Measurements from ENCODE around the gene SMU1.

DNA sequence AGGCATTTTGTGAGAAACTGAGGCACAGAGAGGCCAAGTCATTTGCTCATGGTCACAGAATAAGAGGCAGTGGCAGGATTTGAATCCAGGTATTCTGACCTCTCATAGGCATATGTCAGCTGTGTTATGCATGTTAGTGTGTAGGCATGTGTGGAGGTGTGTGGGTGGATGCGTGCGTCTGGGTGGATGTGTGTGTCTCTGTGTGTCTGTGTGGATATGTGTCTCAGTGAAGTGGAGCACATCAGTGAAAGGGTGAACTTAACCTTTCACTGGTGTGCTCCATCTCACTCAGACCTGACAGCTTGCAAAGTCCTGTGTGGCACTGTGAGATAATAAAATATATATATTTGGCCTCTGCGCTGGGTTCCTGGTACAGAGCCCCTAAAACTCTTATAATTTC, 32.0 kb upstream of the SMU1 start:
- no peak for TF ChIP-seq FOXM1 (IDR thresholded peaks at IDR 0.05; ENCODE audit: borderline replicate concordance)
- no peak for TF ChIP-seq HDGF (IDR thresholded peaks at IDR 0.05; ENCODE audit: borderline replicate concordance)
- TF ChIP-seq ZNF384 (IDR thresholded peaks at IDR 0.05) = no peak
- no peak for TF ChIP-seq BHLHE40 (IDR thresholded peaks at IDR 0.05; ENCODE audit: borderline replicate concordance)
- TF ChIP-seq SP1 (IDR thresholded peaks at IDR 0.05) = no peak
- TF ChIP-seq NFRKB (IDR thresholded peaks at IDR 0.05) = no peak
- no peak for TF ChIP-seq PKNOX1 (IDR thresholded peaks at IDR 0.05)
- no peak for TF ChIP-seq SUZ12 (IDR thresholded peaks at IDR 0.05)
- no peak for TF ChIP-seq L3MBTL2 (conservative IDR thresholded peaks at IDR 0.05)

All from HEK293T (cell line).